Epithelial cell of proximal tubule (primary cell): ENCODE results near the gene EIF4E1B. TPM values are rescaled to one million over a fixed set of nuclear protein-coding genes. Genes with fewer than 3 reads are reported as not detected.
A peak's percentile ranks its signal among the peaks of the same experiment; 100 is the strongest.

Experiments
- DNase-seq: peaks from one replicate; pipeline ENCODE4 v3.0.0-alpha.2; 2011; ENCODE audit warnings: low read depth
- H3K4me3 ChIP-seq: 2 replicates; pipeline ENCODE4 v1.5.1; 2011; ENCODE audit warnings: low read depth, mild to moderate bottlenecking, low read length
- total RNA-seq: library from RNA; depleted of rRNA; stranded (reverse); fragments of >200 nt; gene quantifications from 2 replicates; pipeline ENCODE4 v1.2.3, GENCODE V29; 2015
- TF ChIP-seq, protein P1 (sequence below): conservative IDR thresholded peaks from 2 replicates; pipeline ENCODE4 v1.5.1; 2012; ENCODE audit warnings: low read depth, mild to moderate bottlenecking, low read length

EIF4E1B gene
- total RNA-seq, 1 donor from 2014 or later = not detected

- no peak for DNase-seq
These were observed 10.0 kb upstream of the EIF4E1B start for GRCh38 chr5:176620333-176620981.

GRCh38 chr5:176621661-176622079 is 8.8 kb upstream of the EIF4E1B start:
- no peak overlapping the region for H3K4me3 ChIP-seq
- TF ChIP-seq, protein P1, sequence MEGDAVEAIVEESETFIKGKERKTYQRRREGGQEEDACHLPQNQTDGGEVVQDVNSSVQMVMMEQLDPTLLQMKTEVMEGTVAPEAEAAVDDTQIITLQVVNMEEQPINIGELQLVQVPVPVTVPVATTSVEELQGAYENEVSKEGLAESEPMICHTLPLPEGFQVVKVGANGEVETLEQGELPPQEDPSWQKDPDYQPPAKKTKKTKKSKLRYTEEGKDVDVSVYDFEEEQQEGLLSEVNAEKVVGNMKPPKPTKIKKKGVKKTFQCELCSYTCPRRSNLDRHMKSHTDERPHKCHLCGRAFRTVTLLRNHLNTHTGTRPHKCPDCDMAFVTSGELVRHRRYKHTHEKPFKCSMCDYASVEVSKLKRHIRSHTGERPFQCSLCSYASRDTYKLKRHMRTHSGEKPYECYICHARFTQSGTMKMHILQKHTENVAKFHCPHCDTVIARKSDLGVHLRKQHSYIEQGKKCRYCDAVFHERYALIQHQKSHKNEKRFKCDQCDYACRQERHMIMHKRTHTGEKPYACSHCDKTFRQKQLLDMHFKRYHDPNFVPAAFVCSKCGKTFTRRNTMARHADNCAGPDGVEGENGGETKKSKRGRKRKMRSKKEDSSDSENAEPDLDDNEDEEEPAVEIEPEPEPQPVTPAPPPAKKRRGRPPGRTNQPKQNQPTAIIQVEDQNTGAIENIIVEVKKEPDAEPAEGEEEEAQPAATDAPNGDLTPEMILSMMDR = no peak

More at GRCh38 chr5:176620333-176620981, 10.0 kb upstream of the EIF4E1B start:
- H3K4me3 ChIP-seq = peak overlapping the region; percentile 18
- TF ChIP-seq, protein P1 = no peak

GRCh38 chr5:176624142-176624541 is 6.3 kb upstream of the EIF4E1B start:
- TF ChIP-seq, protein P1 = no peak
- H3K4me3 ChIP-seq = no peak overlapping the region
- no peak for DNase-seq

More at GRCh38 chr5:176621661-176622079, 8.8 kb upstream of the EIF4E1B start:
- no peak for DNase-seq

GRCh38 chr5:176624938-176625337 is 5.5 kb upstream of the EIF4E1B start:
- DNase-seq = no peak
- TF ChIP-seq, protein P1 = no peak
- H3K4me3 ChIP-seq = no peak overlapping the region

DNA sequence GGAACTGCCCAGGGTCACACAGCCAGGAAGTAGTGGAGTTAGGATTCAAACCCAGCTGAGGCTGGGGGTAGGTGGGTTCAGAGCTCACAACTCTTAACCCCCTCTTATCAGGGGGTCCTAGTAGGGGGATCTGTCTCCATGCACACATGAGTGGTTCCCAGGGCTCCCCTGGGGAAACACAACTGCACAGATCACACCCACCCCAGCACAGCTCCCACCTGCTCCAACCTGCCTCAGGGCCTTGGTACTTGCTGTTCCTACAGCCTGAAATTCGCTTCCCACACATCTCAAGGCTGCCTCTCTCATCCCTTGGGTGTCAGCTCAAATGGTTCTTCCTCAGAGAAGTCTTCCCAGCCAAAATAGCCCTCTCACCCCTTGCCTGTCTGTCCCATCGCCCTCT is 5.0 kb upstream of the EIF4E1B start:
- no peak overlapping the region for H3K4me3 ChIP-seq
- TF ChIP-seq, protein P1 = no peak
- no peak for DNase-seq

- TF ChIP-seq, protein P1 = no peak
- H3K4me3 ChIP-seq = no peak overlapping the region
- DNase-seq = no peak
These were observed 4.3 kb upstream of the EIF4E1B start for GRCh38 chr5:176625966-176626875.

GRCh38 chr5:176626876-176627236 is 3.6 kb upstream of the EIF4E1B start:
- no peak overlapping the region for H3K4me3 ChIP-seq
- no peak for DNase-seq
- TF ChIP-seq, protein P1 = no peak
